H9 (cell line): ENCODE measurements around the gene LRP8. TPM values are rescaled to one million over a fixed set of nuclear protein-coding genes. Genes with fewer than 3 reads are reported as not detected.

Experiments used
- DNase-seq: peaks from one replicate; pipeline ENCODE4 v3.0.0-alpha.2; 2017
- H2AFZ ChIP-seq: one replicate; pipeline ENCODE4 v1.6.1; 2013; ENCODE audit warnings: mild to moderate bottlenecking, low read length, control low read depth, moderate library complexity
- H2AK5ac ChIP-seq: 2 replicates; pipeline ENCODE4 v1.6.1; 2013; ENCODE audit warnings: low read length, control low read depth, mixed read lengths; ENCODE audit not compliant: insufficient read length
- H2BK120ac ChIP-seq: one replicate; pipeline ENCODE4 v1.6.1; 2013; ENCODE audit warnings: low read depth, mild to moderate bottlenecking, low read length, control low read depth, inconsistent platforms; ENCODE audit not compliant: poor library complexity, severe bottlenecking
- H2BK12ac ChIP-seq: 2 replicates; pipeline ENCODE4 v1.6.1; 2013; ENCODE audit warnings: low read length, control low read depth, mixed read lengths, low read depth; ENCODE audit not compliant: insufficient read length
- H2BK15ac ChIP-seq: 2 replicates; pipeline ENCODE4 v1.6.1; 2013; ENCODE audit warnings: low read depth, low read length, control low read depth
- H2BK20ac ChIP-seq: one replicate; pipeline ENCODE4 v1.6.1; 2013; ENCODE audit warnings: low read depth, mild to moderate bottlenecking, low read length, control low read depth, inconsistent platforms; ENCODE audit not compliant: poor library complexity, severe bottlenecking
- H2BK5ac ChIP-seq: 2 replicates; pipeline ENCODE4 v1.6.1; 2013; ENCODE audit warnings: low read length, control low read depth, mixed read lengths; ENCODE audit not compliant: insufficient read length
- H3K14ac ChIP-seq: 2 replicates; pipeline ENCODE4 v1.6.1; 2013; ENCODE audit warnings: low read length, control low read depth; ENCODE audit not compliant: insufficient read depth
- H3K18ac ChIP-seq: 2 replicates; pipeline ENCODE4 v1.6.1; 2013; ENCODE audit warnings: low read depth, mild to moderate bottlenecking, mixed read lengths, low read length, control low read depth; ENCODE audit not compliant: insufficient read length
- H3K23ac ChIP-seq: 2 replicates; pipeline ENCODE4 v1.6.1; 2013; ENCODE audit warnings: low read length, control low read depth, mixed read lengths, low read depth; ENCODE audit not compliant: insufficient read length
- H3K23me2 ChIP-seq: 2 replicates; pipeline ENCODE4 v1.6.1; 2013; ENCODE audit warnings: low read depth, mild to moderate bottlenecking, mixed read lengths, low read length, control low read depth; ENCODE audit not compliant: insufficient read length, poor library complexity, severe bottlenecking
- H3K27ac ChIP-seq: 2 replicates; pipeline ENCODE4 v1.5.1; 2013; ENCODE audit warnings: low read length, control low read depth, mixed read lengths, low read depth; ENCODE audit not compliant: insufficient read length
- H3K27me3 ChIP-seq: 2 replicates; pipeline ENCODE4 v1.6.1; 2013; ENCODE audit warnings: low read length, control low read depth, inconsistent platforms; ENCODE audit not compliant: insufficient read depth
- H3K4ac ChIP-seq: 2 replicates; pipeline ENCODE4 v1.6.1; 2013; ENCODE audit warnings: low read depth, mild to moderate bottlenecking, control low read depth, inconsistent platforms, low read length, moderate library complexity
- H3K4me1 ChIP-seq: 2 replicates; pipeline ENCODE4 v1.6.1; 2013; ENCODE audit warnings: low read length, control low read depth, inconsistent platforms; ENCODE audit not compliant: insufficient read depth
- H3K4me2 ChIP-seq: 2 replicates; pipeline ENCODE4 v1.6.1; 2013; ENCODE audit warnings: low read length, control low read depth, mixed read lengths; ENCODE audit not compliant: insufficient read length, insufficient read depth
- H3K56ac ChIP-seq: 2 replicates; pipeline ENCODE4 v1.6.1; 2013; ENCODE audit warnings: low read depth, mild to moderate bottlenecking, mixed read lengths, low read length, control low read depth; ENCODE audit not compliant: insufficient read length
- H3K79me1 ChIP-seq: 2 replicates; pipeline ENCODE4 v1.6.1; 2013; ENCODE audit warnings: low read depth, mild to moderate bottlenecking, moderate library complexity, low read length, control low read depth, inconsistent platforms; ENCODE audit not compliant: insufficient read depth, poor library complexity, severe bottlenecking
- H3K79me2 ChIP-seq: 2 replicates; pipeline ENCODE4 v1.6.1; 2013; ENCODE audit warnings: low read length, control low read depth, inconsistent platforms; ENCODE audit not compliant: insufficient read depth
- H3K9ac ChIP-seq: 2 replicates; pipeline ENCODE4 v1.6.1; 2013; ENCODE audit warnings: low read length, control low read depth, mixed read lengths; ENCODE audit not compliant: insufficient read length; ENCODE audit errors: extremely low read depth
- H3K9me3 ChIP-seq: one replicate; pipeline ENCODE4 v1.6.1; 2013; ENCODE audit warnings: low read depth, low read length, inconsistent platforms; ENCODE audit not compliant: control insufficient read depth
- H3T11ph ChIP-seq: one replicate; pipeline ENCODE4 v1.6.1; 2013; ENCODE audit warnings: mild to moderate bottlenecking, low read length, control low read depth, inconsistent platforms
- H4K20me1 ChIP-seq: one replicate; pipeline ENCODE4 v1.6.1; 2013; ENCODE audit not compliant: control insufficient read depth, insufficient read length, insufficient read depth
- H4K5ac ChIP-seq: 2 replicates; pipeline ENCODE4 v1.6.1; 2013; ENCODE audit warnings: low read depth, mild to moderate bottlenecking, mixed read lengths, low read length, control low read depth; ENCODE audit not compliant: insufficient read length
- H4K8ac ChIP-seq: replicated peaks from 2 replicates; pipeline ENCODE4 v1.6.1; 2013; ENCODE audit warnings: low read length, control low read depth, mixed read lengths, low read depth; ENCODE audit not compliant: insufficient read length
- H4K91ac ChIP-seq: 2 replicates; pipeline ENCODE4 v1.6.1; 2013; ENCODE audit warnings: low read depth, mild to moderate bottlenecking, moderate library complexity, mixed read lengths, low read length, control low read depth; ENCODE audit not compliant: insufficient read length
- H3K27ac Mint-ChIP-seq, 3 experiments: 2 replicates in 2 of 3; 3 replicates in 1 of 3; pipeline ENCODE4 v1.8.0; 2020 to 2021; ENCODE audit warnings: mixed read lengths in 3 of 3, mild to moderate bottlenecking in 1 of 3, moderate library complexity in 1 of 3
- H3K27me3 Mint-ChIP-seq: 2 replicates; pipeline ENCODE4 v1.8.0; 2021; ENCODE audit warnings: low read depth, mild to moderate bottlenecking, moderate library complexity, mixed read lengths
- H3K36me3 Mint-ChIP-seq, 3 experiments: 2 replicates in 2 of 3; 3 replicates in 1 of 3; pipeline ENCODE4 v1.8.0; 2020 to 2021; ENCODE audit warnings: low read depth in 3 of 3, mixed read lengths in 3 of 3; ENCODE audit not compliant: insufficient read depth in 1 of 3
- H3K4me1 Mint-ChIP-seq, 2 experiments: 2 replicates each; pipeline ENCODE4 v1.8.0; 2020; ENCODE audit warnings: mixed read lengths in 2 of 2
- H3K4me3 Mint-ChIP-seq, 2 experiments: 2 replicates in 1 of 2; 3 replicates in 1 of 2; pipeline ENCODE4 v1.8.0; 2020 to 2021; ENCODE audit warnings: mild to moderate bottlenecking in 2 of 2, mixed read lengths in 2 of 2, moderate library complexity in 1 of 2
- H3K9me3 Mint-ChIP-seq, 2 experiments: 2 replicates in 1 of 2; 3 replicates in 1 of 2; pipeline ENCODE4 v1.8.0; 2020; ENCODE audit warnings: mild to moderate bottlenecking in 2 of 2, mixed read lengths in 2 of 2, moderate library complexity in 1 of 2
- WGBS: extraction: QIAGEN DNeasy Blood & Tissue Kit; methylation state at CpG from one replicate; pipeline ENCODE4 v1.1.7; 2013; ENCODE audit warnings: missing lambda C conversion rate, low lambda C conversion rate, mixed read lengths; ENCODE audit not compliant: insufficient read length; ENCODE audit errors: extremely low coverage; 5-methylcytosine and 5-hydroxymethylcytosine counted together
- total RNA-seq: library from RNA; stranded (reverse); gene quantifications from 2 replicates; pipeline ENCODE4 v1.2.1, GENCODE V29; 2021
- TF ChIP-seq, protein P1 (sequence below): fragments of 200-600 bp; sonication (generic); conservative IDR thresholded peaks from 3 replicates; pipeline ENCODE4 v1.8.0; 2021; ENCODE audit warnings: antibody characterized with exemption, mild to moderate bottlenecking

Gene LRP8
- total RNA-seq, 1 experiment from 2014 or later: 78.6 TPM

DNA sequence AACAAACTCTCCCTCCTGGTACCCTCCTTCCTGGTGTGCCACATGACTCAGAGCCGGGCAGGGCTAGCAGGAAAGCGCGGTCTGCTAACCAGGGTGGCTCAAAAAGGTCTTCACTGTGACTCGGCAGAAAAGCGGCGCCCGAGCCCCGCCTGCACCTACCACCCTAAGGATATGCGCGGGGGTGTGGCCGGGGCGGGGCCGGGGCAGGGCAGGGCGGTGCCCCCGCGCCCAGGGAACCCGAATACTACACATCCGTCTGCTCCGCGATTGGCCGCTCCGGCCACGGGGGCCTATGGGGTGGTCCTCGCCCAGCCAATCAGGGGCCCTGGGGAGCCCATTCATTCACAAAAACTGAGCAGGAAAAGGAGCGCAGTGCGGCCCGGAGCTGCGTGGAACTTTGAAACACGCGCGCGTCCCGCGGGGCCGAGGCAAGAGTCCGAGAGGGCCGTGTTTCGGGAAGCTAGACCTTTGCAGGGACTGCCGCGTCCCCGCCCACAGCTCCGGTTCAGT is 1.7 kb downstream of the LRP8 start:
- Histone ChIP-seq H2AFZ (no peak overlapping the region), H3K56ac (no peak overlapping the region), H3K14ac (peak overlapping the region; percentile 90), H2AK5ac (no peak overlapping the region), H4K91ac (peak overlapping the region; percentile 64), H2BK12ac (no peak overlapping the region), H4K5ac (no peak overlapping the region), H3K4me2 (peak overlapping the region; percentile 64), H3K27ac (peak overlapping the region; percentile 5), H3K4ac (no peak overlapping the region), H4K20me1 (no peaks in the 10 kb centered on the region), H3K9ac (peak overlapping the region; percentile 95), H2BK5ac (no peak overlapping the region), H3K79me1 (peaks cover 10% of the 10 kb centered on the region), H3T11ph (no peak overlapping the region), H2BK120ac (no peak overlapping the region), H4K8ac (no peak overlapping the region), H3K79me2 (peaks cover 18% of the 10 kb centered on the region; the same call in 1 of the 2 replicates), H2BK20ac (no peak overlapping the region), H3K23ac (no peak overlapping the region), H2BK15ac (no peak overlapping the region), H3K27me3 (no peaks in the 10 kb centered on the region), H3K9me3 (no peaks in the 10 kb centered on the region), H3K23me2 (peaks cover 19% of the 10 kb centered on the region), H3K18ac (peak overlapping the region; percentile 81), H3K4me1 (peaks cover 3% of the 10 kb centered on the region; the same call in 1 of the 2 replicates)
- Mint-ChIP-seq H3K27ac (peak overlapping the region; percentile 94 to 99 (median 96)), H3K27me3 (peaks cover 3% of the 10 kb centered on the region), H3K4me3 (peak overlapping the region; percentile 90 to 96), H3K36me3 (peaks cover 33 to 49% (median 34%) of the 10 kb centered on the region in 3 experiments), H3K9me3 (peaks cover 0 to 3% of the 10 kb centered on the region in 2 experiments; a peak in 1 of 5 replicates), H3K4me1 (peaks cover 34 to 35% of the 10 kb centered on the region in 2 experiments)
- whole genome bisulfite sequencing: no CpG with 5 or more reads among the region's 42 CpGs
- DNase-seq: peak; percentile 98
- TF ChIP-seq, protein P1, sequence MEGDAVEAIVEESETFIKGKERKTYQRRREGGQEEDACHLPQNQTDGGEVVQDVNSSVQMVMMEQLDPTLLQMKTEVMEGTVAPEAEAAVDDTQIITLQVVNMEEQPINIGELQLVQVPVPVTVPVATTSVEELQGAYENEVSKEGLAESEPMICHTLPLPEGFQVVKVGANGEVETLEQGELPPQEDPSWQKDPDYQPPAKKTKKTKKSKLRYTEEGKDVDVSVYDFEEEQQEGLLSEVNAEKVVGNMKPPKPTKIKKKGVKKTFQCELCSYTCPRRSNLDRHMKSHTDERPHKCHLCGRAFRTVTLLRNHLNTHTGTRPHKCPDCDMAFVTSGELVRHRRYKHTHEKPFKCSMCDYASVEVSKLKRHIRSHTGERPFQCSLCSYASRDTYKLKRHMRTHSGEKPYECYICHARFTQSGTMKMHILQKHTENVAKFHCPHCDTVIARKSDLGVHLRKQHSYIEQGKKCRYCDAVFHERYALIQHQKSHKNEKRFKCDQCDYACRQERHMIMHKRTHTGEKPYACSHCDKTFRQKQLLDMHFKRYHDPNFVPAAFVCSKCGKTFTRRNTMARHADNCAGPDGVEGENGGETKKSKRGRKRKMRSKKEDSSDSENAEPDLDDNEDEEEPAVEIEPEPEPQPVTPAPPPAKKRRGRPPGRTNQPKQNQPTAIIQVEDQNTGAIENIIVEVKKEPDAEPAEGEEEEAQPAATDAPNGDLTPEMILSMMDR: no peak
